NCI-H187 treated with DMSO at 0.1 percent for 48 hours (cell line): Measurements from ENCODE around the gene GALNT14.

Experiments used
- DNase-seq: peaks from one replicate; lab custom pipeline; 2025; lab: John Stamatoyannopoulos, UW

Gene GALNT14

GRCh38 chr2:31011587-31011986 is 126.7 kb downstream of the GALNT14 start:
- DNase-seq = no peak

DNA sequence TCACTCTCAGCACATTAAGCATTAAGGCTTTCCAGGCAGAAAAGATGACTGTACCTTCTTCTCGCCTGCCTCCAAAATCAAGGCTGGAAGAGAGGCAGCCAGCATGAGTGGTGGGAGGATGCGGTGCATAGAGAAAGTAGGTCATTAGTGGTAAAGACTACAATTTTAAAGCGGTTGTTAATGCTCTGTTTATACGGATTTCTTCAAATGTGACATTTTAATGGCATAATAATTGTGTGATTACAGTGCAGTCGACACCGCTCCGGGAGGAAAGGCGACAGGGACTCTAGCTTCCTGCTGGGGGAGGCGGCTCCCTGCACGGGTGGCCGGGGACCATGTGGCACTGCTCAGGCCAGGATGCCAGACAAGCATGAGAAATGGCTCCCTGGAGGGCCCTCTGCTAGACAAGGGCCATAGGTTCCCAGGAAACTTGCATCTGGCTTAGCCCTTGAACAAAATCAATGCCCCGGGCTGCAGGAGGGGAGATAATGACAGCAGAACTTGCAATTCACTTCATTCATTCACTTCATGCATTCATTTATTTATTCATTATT is 129.6 kb downstream of the GALNT14 start:
- peak; percentile 83 for DNase-seq

- DNase-seq = no peak
Observed at GRCh38 chr2:31004257-31004656, 134.0 kb downstream of the GALNT14 start.

GRCh38 chr2:31003749-31004148 is 134.5 kb downstream of the GALNT14 start:
- no peak for DNase-seq

DNA sequence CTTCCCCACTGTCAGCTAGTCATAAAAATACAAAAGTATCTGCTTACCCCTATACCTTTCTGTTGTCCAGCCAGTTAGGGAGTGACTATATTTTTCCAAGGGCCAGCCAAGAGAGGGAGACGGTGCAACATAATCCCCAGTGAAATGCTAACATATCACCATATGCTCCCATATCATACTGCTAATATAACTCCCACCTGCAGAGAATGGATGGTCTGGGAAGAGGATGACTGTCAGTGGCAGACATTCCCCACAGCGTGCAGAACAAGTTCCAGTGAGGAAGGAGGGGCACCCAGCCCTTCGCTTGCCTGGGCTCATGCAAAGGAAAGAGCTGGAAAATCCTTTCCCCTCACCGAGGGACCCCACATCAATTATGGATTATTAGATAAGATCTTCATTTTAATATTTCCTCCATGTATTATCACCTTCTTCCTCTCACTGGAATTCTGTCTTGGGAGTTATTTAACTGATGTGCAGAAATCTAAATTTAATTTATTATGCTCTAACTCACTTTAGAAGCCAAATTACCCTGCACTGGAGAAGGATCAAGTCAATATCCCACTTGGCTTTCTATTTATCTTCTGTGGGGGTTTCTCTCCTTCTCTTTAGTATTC is 135.6 kb downstream of the GALNT14 start:
- no peak for DNase-seq

DNA sequence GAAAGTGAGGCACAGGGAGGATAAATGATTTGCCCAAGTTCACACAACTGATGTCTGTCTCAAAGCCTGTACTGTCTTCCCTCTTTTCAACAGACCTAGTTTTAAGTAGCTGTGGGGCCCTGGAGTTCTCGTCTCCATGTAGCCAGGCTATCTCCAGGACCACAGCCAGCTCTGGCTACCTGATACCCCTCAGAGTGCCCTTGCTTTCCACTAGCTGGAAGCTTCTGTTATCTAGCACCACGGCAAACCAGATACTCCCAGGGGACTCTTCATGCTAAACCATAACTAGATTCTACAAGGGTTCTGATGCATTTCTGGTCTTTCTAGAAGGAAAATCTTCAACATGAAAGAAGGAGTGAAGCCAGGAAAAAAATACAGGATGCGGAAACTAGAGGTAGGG is 137.3 kb downstream of the GALNT14 start:
- DNase-seq = peak; percentile 16

GRCh38 chr2:30998672-30999071 is 139.6 kb downstream of the GALNT14 start:
- no peak for DNase-seq

GRCh38 chr2:30997979-30998378 is 140.3 kb downstream of the GALNT14 start:
- DNase-seq = no peak

DNA sequence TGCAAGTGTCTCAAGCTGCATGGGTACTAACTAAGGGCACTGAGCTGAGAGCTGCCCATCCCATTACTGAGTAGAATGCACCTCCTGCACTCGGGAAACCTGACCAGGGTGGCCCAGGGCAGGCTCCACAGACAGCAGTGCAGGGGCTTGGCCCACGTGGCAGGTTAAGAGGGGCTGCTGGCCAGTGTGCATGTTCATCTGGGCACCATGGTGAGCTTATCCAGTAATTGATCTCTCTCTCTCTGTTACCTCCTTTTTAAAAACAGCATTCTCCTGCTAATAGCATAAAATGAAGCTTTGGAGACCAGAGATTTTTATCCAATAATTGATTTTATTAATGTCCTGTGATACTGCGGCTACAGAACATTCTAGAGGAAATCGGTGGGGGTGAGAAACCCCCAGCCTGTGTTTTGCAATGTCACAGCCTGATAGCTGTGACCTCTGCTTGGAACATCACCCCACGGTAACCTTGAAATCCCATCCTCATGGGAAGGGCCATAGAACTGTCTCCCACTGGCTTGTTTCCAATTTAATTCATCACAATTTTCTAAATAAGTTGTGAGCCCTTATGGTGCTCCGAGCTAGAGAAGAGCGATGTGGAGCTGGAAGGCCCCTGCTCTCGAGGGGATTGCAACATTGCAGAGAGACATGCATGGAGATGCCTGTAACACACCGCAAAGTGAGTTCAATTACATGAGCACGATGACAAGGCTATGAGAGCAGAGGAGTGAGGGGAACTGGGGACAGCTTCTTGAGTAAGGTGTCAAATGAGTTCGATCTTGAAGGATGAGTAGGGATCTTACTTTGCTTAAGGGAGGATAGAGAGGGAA is 143.8 kb downstream of the GALNT14 start:
- no peak for DNase-seq

GRCh38 chr2:30992781-30993180 is 145.5 kb downstream of the GALNT14 start:
- no peak for DNase-seq

GRCh38 chr2:30990671-30991070 is 147.6 kb downstream of the GALNT14 start:
- no peak for DNase-seq

- DNase-seq = no peak
Observed at GRCh38 chr2:30990176-30990575, 148.1 kb downstream of the GALNT14 start.

- no peak for DNase-seq
Observed at GRCh38 chr2:30989746-30990145, 148.5 kb downstream of the GALNT14 start.

DNA sequence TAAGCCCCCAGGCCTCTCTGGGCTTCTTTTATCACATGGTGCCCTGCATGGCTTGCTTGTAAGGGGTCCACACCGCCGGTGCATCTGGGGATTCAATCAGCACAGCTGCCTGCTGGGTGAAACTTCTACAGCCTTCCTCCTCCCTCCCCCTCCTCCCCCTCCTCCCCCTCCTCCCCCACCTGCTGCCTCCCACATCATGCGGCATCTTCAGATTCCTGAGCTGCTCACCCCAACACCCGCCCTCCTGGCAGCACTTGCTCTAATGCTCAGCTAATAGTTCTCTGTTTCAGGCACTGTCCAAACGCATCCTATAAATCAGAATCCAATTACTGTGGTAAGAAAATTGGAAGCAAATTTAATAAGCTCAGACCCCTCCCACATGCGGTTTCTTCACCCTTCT is 150.7 kb downstream of the GALNT14 start:
- DNase-seq = no peak

GRCh38 chr2:30986231-30986580 is 152.0 kb downstream of the GALNT14 start:
- DNase-seq = no peak

DNA sequence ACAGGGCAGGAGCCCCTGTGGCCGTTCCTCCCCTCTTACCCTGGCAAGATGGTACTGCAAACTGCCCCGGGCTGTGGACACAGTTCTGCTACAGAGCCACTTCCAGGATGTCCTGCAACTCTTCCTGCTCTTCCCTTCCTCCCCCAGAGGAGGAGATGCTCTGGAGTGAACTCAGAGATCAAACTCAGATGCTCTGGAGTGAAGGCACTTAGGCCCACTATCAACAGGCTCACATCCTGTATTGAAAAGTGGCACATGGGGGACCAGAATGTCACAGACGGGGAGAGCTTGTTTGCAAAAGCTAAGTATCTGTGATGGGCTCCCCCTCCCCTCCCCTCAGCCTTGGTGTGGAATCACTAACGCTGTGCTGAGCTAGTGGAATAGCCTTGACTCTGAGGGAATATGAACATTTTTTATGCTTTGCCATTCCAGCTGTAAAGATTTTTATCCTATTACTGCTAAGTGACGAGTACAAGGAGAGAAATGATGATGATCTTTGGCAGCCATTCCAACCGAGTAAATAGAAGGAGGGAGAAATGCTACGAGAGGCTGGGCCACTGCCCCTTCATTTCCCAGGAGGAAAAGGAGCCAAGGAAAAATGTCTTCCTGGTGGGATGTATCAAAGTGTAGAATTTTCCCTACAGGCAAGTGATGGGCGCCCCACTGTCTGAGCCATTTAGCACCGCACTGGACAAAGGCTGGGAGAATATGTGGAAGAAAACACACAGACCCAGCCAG is 152.6 kb downstream of the GALNT14 start:
- no peak for DNase-seq

GRCh38 chr2:30984148-30984547 is 154.1 kb downstream of the GALNT14 start:
- no peak for DNase-seq

DNA sequence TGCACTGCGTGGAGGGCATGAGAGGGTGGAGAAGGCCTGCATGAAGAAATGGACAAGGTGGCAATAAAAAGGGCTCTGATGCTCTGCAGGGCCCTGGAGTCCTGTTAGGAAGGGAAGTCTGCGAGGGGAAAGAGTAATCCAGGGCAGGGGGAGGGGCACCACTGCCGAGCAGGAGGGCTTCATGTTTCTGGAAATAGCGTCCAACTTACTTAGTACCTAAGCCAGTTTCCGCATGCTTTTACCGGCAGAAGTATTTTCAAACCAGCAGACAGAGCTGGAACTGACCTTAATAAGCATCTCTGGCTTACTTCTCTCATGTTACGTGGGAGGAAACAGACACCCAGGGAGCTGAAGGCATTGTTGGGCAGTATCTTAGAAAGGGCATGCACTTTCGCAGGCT is 156.7 kb downstream of the GALNT14 start:
- no peak for DNase-seq

GRCh38 chr2:30981096-30981495 is 157.1 kb downstream of the GALNT14 start:
- no peak for DNase-seq

- no peak for DNase-seq
Observed at GRCh38 chr2:30979822-30980245, 158.4 kb downstream of the GALNT14 start.

DNA sequence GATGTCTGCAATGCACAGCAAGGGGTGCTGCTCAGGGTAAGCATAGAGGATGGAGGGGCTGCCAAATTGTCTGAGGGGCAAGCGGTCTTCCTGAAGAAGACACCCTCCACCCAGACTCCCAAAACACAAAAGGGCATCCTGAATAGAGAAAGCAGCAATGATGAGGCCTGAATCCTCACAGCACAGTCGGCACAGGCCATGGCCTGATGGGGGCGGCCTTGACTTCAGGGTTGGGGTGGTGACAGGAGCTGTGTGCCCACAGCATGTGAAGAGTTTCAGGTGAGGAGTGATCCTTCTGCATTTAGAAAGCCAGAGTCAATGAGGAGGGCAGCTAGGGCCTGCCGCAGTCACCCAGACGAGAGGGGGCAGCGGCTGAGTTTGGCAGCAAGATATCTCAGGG is 159.4 kb downstream of the GALNT14 start:
- DNase-seq = no peak

- no peak for DNase-seq
Observed at GRCh38 chr2:30978044-30978443, 160.2 kb downstream of the GALNT14 start.

GRCh38 chr2:30975156-30975555 is 163.1 kb downstream of the GALNT14 start:
- DNase-seq = no peak
